ENCODE measurements around the gene FBRSL1. TPM values are rescaled to one million over a fixed set of nuclear protein-coding genes. Genes with fewer than 3 reads are reported as not detected.

Gene FBRSL1
- total RNA-seq, 2 donors from 2014 or later = 46.7 to 49.4 TPM

GRCh38 chr12:132492522-132492921 lies 2.6 kb downstream of the FBRSL1 start:
- no peak for ATAC-seq
- no peak for DNase-seq
- intact Hi-C loops (cut with DNase I) = no loop called here

GRCh38 chr12:132492951-132493350 lies 3.0 kb downstream of the FBRSL1 start:
- ATAC-seq = no peak
- intact Hi-C loops (cut with DNase I) = no loop called here
- no peak for DNase-seq

DNA sequence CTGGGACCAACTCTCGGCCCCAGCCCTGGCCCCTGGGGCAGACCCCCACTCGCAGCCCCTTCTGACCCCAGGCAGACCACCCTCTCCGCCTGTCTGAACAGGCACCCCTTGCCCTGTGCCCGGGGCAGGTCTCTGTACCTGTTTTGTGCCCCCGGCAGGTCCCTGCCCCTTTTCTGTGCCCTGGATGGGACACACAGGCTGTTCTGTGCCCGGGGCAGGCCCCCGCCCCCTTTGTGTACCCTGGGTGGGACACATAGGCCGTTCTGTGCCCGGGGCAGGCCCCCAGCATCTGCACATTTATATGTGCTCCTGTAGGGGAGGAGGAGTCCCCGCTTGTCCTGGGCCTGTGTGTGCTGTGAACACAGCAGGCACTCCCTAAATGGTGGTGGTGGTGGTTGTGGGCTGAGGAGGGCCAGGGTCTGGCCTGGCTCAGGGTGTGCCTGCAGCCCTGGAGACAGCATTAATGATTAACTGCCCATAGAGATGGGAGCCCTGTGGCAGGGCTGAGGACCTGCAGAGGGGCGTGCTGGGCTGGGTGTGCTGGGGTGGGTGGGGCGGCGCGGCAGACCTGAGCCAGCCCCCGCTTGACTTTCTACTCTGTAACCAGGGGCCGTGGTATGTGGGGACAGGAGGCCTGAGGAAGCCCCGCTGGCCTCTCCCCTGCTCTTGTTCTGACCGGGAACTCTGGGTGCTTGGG lies 3.7 kb downstream of the FBRSL1 start:
- DNase-seq (no peak), ATAC-seq (no peak)

DNA sequence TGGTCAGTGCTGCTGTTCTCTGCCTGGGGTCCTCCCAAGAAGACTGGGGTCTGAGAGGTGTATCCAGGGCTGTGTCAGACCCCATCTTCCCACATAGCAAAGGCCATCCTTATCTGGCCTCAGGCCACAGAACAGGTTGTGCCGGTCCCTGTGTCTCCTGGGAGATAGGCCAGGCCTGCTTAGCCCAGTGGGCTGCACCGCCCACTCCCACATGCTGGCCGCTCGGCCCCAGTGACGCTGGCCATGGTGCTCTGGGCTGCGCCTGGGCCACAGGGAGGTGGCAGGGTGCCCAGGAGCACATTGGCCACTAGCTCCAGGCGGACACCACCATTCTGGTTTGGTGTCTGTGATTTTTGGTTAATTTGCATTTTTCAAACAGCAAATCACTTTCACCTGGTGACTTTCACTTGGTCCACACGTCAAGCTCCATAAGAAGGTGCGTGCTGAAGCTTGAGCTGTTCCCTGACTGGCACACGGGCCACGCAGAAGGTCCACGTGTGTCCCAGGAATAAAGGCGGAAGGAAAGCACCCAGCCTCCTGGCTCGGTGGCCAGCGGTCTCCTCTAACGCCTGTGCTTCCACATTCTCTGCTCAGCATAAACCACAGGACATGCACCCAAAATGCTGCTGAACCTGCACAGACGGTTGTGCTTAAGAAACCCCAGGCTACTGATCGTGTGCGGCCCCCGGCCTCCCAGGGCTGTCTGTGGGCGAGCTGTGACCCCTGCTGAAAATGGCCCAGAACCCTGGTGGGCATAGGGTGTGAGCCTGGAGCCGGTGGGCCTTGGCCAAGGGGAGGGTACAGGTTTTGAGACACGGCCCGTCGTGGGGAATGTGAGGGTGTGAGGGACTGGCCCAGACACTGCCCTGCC lies 4.6 kb downstream of the FBRSL1 start:
- DNase-seq (no peak), ATAC-seq (no peak)
- intact Hi-C loops (cut with DNase I) = no loop called here

More for the DNA sequence above, 3.7 kb downstream of the FBRSL1 start:
- intact Hi-C loops (cut with DNase I) = no loop called here

DNA sequence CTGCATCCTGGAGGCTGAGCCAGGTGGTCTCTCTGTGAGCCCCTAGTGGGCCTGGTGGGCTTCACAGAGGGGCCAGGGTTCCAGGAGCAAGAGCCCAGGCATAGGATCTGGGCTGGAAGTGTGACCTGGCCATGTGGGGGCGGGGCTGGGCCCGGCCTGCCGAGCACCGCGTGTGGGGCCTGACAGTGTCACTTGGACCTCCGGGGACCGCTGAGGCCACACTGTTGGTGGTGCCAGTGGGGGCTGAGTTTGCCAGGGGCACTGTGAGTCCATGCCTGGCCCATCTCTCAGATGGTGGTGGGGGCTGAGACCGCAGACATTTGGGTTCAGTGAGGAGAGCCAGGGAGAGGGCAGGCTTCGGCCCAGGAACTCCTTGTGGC lies 5.2 kb downstream of the FBRSL1 start:
- intact Hi-C loops (cut with DNase I) = no loop called here
- ATAC-seq (no peak), DNase-seq (no peak)

- intact Hi-C loops (cut with DNase I) = no loop called here
- ATAC-seq = no peak
These were observed 5.8 kb downstream of the FBRSL1 start for GRCh38 chr12:132495629-132496357.

DNA sequence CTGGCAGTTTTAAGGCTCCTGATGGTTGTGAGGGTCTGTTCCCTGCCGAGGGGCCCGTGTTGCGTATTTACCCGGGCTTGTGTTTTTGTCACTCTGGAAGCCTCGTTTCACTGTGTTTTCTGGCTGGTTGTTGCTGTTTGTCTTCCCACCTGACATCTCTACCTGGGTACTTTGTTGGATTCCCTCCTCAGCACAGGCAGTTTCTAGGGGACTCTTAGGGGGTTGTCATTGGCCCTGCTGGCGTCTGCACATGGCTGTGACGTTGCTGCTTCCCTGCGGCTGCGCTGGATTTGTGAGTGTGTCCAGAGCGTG lies 6.4 kb downstream of the FBRSL1 start:
- ATAC-seq = no peak
- intact Hi-C loops (cut with DNase I) = no loop called here

More at GRCh38 chr12:132495629-132496357, 5.8 kb downstream of the FBRSL1 start:
- no peak for DNase-seq

DNA sequence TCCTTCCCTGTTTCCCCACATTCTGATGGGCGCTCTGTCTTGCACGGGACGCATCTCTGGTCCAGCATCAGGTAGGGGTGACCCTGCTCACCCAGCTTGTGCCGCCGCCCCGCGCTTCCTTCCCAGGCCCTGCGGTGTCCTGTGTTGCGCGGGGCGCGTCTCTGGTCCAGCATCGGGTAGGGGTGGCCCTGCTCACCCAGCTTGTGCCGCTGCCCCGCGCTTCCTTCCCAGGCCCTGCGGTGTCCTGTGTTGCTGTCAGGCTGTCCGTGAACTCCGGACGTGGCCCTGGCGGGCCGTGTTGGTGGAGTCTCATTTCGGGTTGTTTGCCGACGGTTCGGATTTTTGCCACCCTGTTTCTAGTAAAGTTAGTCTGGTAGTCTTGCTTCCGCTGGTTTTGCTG lies 6.8 kb downstream of the FBRSL1 start:
- ATAC-seq = no peak
- DNase-seq = no peak
- intact Hi-C loops (cut with DNase I) = no loop called here

More for the DNA sequence above, 6.4 kb downstream of the FBRSL1 start:
- no peak for DNase-seq

DNA sequence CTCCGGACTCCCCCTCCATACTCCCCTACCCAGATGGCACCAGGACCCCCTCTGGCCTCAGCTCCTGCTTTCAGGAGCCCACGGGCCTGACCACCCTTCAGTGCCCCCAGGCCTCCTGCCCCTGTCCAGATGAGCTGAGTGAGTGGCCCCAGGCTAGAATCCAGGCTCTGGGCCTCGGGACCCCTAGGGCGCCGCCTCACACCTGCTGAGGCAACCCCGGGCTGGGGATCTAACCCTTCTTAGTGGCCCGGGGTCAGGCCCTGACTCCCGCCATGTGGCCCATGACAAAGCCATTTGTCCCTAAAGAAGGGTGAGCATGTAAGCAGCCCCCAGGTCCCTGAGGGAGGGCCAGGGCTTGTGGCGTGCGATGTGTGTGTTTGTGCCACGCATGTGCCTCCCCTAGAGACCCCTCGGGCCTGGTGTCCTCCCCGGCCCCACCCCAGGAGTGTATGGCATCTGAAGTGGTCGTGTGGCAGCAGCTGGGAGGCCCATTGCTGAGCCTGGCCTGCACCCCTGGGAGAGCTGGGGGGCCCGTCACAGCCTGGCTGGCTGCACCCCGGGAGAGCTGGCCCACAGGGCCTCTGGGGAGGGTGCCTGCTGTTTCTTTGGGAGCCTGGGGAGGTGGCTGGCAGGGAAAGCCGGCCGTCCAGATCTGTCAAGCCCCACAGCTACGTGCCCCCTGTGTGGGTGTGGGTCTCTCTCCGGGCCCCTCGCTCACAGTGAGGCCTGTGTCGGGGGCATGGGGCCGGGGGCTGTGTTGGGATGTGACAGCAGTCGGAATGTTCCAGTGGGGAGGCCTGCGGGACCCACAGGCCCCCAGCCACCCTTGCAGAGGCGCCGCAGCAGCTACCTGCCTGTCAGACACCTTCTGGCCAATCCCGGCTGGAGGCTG lies 7.8 kb downstream of the FBRSL1 start:
- DNase-seq = no peak
- intact Hi-C loops (cut with DNase I) = no loop called here
- no peak for ATAC-seq

GRCh38 chr12:132498931-132499330 lies 9.0 kb downstream of the FBRSL1 start:
- intact Hi-C loops (cut with DNase I) = no loop called here
- DNase-seq (no peak), ATAC-seq (no peak)

GRCh38 chr12:132500142-132500855 lies 10.3 kb downstream of the FBRSL1 start:
- ATAC-seq (no peak), DNase-seq (no peak)
- intact Hi-C loops (cut with DNase I) = no loop called here

DNA sequence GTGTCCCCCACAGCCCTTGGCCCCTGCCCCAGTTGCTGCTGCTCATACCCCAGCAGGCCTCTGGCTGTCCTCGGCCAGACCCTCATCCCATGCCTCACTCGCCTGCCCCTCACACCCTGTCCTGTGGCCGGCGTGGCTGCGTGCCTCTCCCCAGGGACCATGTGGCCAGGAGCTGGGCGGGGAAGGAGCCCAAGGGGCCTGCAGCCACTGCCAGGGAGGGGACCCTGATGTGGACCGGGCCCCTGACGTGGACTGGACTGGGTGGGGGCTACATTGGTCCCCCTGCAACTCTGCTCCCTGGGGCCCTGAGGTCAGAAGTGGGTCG lies 10.9 kb downstream of the FBRSL1 start:
- intact Hi-C loops (cut with DNase I) = no loop called here
- DNase-seq (no peak), ATAC-seq (no peak)

DNA sequence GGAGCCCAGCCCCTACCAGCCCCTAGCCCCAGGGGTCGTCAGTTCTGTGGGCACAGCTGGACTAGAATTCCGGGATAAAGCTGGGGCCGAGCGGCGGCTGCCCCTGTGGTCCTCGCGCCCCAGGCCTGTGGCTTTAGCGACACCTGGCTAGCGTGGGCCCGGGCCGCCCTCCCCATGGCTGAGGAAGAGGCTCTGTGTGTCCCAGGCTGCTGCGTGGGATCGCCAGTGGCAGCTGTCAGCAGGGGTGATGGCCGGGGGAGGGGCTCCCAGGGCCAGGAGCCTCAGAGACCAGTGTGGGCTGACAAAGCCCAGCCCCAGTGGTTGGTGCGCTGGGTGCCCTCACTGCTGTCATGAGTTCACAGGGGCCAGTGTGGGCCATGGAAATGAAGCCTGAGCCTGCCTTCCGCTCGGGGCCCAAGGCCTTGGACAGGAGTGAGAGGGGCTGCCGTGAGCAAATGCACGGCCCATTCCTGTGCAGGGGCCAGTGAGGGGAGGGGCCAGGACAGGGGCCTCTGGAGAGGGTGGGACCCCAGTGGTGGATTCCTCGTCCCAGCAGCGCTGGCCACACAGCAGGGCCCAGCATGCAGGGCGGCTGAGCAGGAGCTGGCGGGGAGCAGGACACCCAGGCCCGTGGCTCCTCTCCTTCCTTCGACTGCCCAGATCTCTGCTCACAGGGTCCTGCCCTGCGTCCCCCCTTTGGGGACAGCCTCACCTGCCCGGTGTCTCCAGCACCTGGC lies 11.4 kb downstream of the FBRSL1 start:
- intact Hi-C loops (cut with DNase I) = no loop called here
- DNase-seq (no peak), ATAC-seq (no peak)

- ATAC-seq (no peak), DNase-seq (no peak)
- intact Hi-C loops (cut with DNase I) = no loop called here
These were observed 12.4 kb downstream of the FBRSL1 start for GRCh38 chr12:132502149-132502881.

GRCh38 chr12:132502882-132503193 lies 12.9 kb downstream of the FBRSL1 start:
- intact Hi-C loops (cut with DNase I) = no loop called here

DNA sequence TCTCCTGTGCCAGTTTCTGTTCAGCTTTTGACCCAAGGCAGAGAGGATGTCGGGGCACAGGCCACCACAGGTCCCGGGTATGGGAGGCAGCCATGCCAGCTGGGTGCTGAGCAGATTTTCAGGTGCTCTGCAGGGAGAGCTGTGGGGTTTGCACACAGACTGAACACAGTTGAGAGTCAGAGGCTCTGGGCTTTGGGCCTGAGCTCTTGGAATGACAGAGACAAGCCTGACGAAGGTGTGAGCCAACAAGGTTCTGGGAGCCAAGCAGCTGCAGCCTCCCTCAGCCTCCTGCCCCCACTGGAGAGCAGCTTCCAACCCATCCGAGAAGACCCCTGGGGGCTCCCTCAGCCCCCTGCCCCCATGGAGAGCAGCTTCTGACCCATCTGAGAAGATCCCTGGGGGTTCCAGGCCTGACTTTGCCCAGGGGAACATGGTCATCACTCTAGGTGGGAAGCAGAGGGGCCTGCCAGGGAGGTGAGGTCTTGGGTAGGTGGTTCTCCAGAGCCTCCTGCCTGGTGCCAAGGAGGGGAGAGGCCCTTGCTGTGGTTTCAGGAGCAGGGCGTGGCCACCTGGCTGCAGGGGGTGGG lies 13.8 kb downstream of the FBRSL1 start:
- intact Hi-C loops (cut with DNase I) = no loop called here
- ATAC-seq = peak in 1 of 2 donors; percentile 9
- no peak for DNase-seq

More at GRCh38 chr12:132502882-132503193, 12.9 kb downstream of the FBRSL1 start:
- no peak for ATAC-seq
- DNase-seq = no peak

Data from left cardiac atrium (tissue), 4 donors.